RWPE1 (cell line): ENCODE results near the gene RXYLT1.

Experiments
- CTCF ChIA-PET: fragments of 350-600 bp; sonication (Branson Sonifier 250); formaldehyde crosslinking; extraction: SDS; loops from one replicate; lab custom pipeline; 2021; lab: Yijun Ruan, JAX
- POLR2A ChIA-PET: fragments of 400-600 bp; formaldehyde crosslinking; extraction: SDS; loops from one replicate; lab custom pipeline; 2020; ENCODE audit warnings: antibody characterized with exemption; ENCODE audit not compliant: low non-redundant PET; lab: Yijun Ruan, JAX
- DNase-seq: peaks from one replicate; pipeline ENCODE4 v3.0.0; 2012; ENCODE audit warnings: low spot score
- H3K27ac ChIP-seq: fragments of 450-650 bp; 2 replicates; pipeline ENCODE4 v1.5.1; 2017
- TF ChIP-seq, protein P1 (sequence below): fragments of 450-650 bp; conservative IDR thresholded peaks from 2 replicates; pipeline ENCODE4 v1.5.1; 2017; ENCODE audit warnings: low read depth, mild to moderate bottlenecking

RXYLT1 gene

GRCh38 chr12:63752841-63753240 lies 26.9 kb upstream of the RXYLT1 start:
- no peak overlapping the region for H3K27ac ChIP-seq

GRCh38 chr12:63753743-63754142 lies 26.0 kb upstream of the RXYLT1 start:
- POLR2A ChIA-PET: no interaction called here
- CTCF ChIA-PET: interaction anchor here (0.7 to 0.8 kb wide), 2 partner anchors 663 to 1334 kb away, joined by 3 to 4 read pairs; no protein-coding TSS in a partner anchor
- H3K27ac ChIP-seq: no peak overlapping the region
- no peak for DNase-seq
- TF ChIP-seq, protein P1, sequence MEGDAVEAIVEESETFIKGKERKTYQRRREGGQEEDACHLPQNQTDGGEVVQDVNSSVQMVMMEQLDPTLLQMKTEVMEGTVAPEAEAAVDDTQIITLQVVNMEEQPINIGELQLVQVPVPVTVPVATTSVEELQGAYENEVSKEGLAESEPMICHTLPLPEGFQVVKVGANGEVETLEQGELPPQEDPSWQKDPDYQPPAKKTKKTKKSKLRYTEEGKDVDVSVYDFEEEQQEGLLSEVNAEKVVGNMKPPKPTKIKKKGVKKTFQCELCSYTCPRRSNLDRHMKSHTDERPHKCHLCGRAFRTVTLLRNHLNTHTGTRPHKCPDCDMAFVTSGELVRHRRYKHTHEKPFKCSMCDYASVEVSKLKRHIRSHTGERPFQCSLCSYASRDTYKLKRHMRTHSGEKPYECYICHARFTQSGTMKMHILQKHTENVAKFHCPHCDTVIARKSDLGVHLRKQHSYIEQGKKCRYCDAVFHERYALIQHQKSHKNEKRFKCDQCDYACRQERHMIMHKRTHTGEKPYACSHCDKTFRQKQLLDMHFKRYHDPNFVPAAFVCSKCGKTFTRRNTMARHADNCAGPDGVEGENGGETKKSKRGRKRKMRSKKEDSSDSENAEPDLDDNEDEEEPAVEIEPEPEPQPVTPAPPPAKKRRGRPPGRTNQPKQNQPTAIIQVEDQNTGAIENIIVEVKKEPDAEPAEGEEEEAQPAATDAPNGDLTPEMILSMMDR: no peak

More at GRCh38 chr12:63752841-63753240, 26.9 kb upstream of the RXYLT1 start:
- TF ChIP-seq, protein P1: no peak
- no peak for DNase-seq
- ChIA-PET POLR2A (no interaction called here), CTCF (interaction anchor here (0.8 kb wide), 1 partner anchor 1335 kb away, joined by 4 read pairs; no protein-coding TSS in a partner anchor)

- ChIA-PET CTCF (no interaction called here), POLR2A (no interaction called here)
- no peak overlapping the region for H3K27ac ChIP-seq
- TF ChIP-seq, protein P1: no peak
- DNase-seq: no peak
These were observed 15.2 kb upstream of the RXYLT1 start for GRCh38 chr12:63764481-63764880.

DNA sequence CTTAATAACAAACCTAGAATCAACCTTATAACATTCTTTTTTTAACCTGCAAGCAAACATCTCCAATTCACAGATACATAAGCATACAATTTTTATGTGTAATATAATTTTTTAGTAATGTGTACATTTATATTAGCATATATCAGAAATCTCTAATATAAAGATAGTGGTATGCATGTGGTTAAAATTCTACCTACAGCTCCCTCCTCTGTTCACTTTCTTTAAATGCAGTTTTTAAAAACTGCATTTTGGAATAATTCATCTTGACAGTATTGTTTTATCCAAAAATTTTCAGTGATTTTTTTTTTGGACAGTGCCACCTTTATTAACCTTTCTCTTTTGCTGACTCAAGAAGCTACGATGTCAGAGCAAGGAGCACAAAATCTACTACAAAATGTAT lies 13.2 kb upstream of the RXYLT1 start:
- TF ChIP-seq, protein P1: no peak
- ChIA-PET POLR2A (no interaction called here), CTCF (interaction anchor here (0.6 to 0.7 kb wide), 4 partner anchors 11 to 731 kb away, joined by 3 to 5 read pairs (median 4); no protein-coding TSS in a partner anchor)
- no peak overlapping the region for H3K27ac ChIP-seq
- DNase-seq: no peak

- CTCF ChIA-PET: no interaction called here
- TF ChIP-seq, protein P1: no peak
- POLR2A ChIA-PET: no interaction called here
These were observed 9.3 kb upstream of the RXYLT1 start for GRCh38 chr12:63770375-63770774.

GRCh38 chr12:63777340-63777739 lies 2.4 kb upstream of the RXYLT1 start:
- no peak overlapping the region for H3K27ac ChIP-seq
- no peak for DNase-seq
- POLR2A ChIA-PET: no interaction called here
- TF ChIP-seq, protein P1: no peak
- CTCF ChIA-PET: interaction anchor here (1.1 kb wide), 1 partner anchor 10 kb away, joined by 3 read pairs; no protein-coding TSS in a partner anchor

More at GRCh38 chr12:63770375-63770774, 9.3 kb upstream of the RXYLT1 start:
- no peak for DNase-seq
- H3K27ac ChIP-seq: no peak overlapping the region
